K562 (cell line): ENCODE results near the gene GPHA2. TPM values are rescaled to one million over a fixed set of nuclear protein-coding genes. Genes with fewer than 3 reads are reported as not detected.

Experiments used
- EP300 ChIP-seq: IDR thresholded peaks from 2 replicates; pipeline ENCODE4 v1.6.1; 2012; ENCODE audit warnings: low read length, improper control_type of control experiment
- GABPB1 ChIP-seq: sonication (generic); formaldehyde crosslinking; IDR thresholded peaks from 2 replicates; pipeline ENCODE4 v1.8.0; 2022; ENCODE audit warnings: mild to moderate bottlenecking, missing genetic modification reagents
- HNRNPH1 ChIP-seq: fragments of 200-400 bp; formaldehyde crosslinking; optimal IDR thresholded peaks from 2 replicates; pipeline ENCODE3; 2017; ENCODE audit warnings: low read depth, mild to moderate bottlenecking, low read length, moderate library complexity
- L3MBTL2 ChIP-seq: fragments of 450-650 bp; IDR thresholded peaks from 2 replicates; pipeline ENCODE4 v1.6.1; 2016; ENCODE audit warnings: mild to moderate bottlenecking, moderate library complexity
- NR4A1 ChIP-seq, 2 experiments: fragments of 250-450 bp in 1 of 2; fragments of 450-650 bp in 1 of 2; sonication (Bioruptor Pico) in 1 of 2; IDR thresholded peaks; 2 replicates each; pipeline versions ENCODE4 v1.4.0 to v1.6.1; 2016 to 2020; ENCODE audit warnings: mild to moderate bottlenecking in 2 of 2, missing compliant biosample characterization in 1 of 2, missing genetic modification characterization in 1 of 2, moderate library complexity in 1 of 2
- NRF1 ChIP-seq, 2 experiments: fragments of 450-650 bp; IDR thresholded peaks in 1 of 2; conservative IDR thresholded peaks in 1 of 2; 2 replicates each; pipeline ENCODE4 v1.6.1; 2014; ENCODE audit warnings: mild to moderate bottlenecking in 2 of 2
- PML ChIP-seq: IDR thresholded peaks from 2 replicates; pipeline ENCODE4 v1.6.1; 2012; ENCODE audit warnings: low read length, inconsistent platforms
- POU5F1 ChIP-seq: fragments of 150-350 bp; IDR thresholded peaks from 2 replicates; pipeline ENCODE4 v1.6.1; 2014; ENCODE audit warnings: borderline replicate concordance, low read length, low read depth, mild to moderate bottlenecking; ENCODE audit not compliant: partially characterized antibody
- RB1 ChIP-seq: fragments of 450-650 bp; IDR thresholded peaks from 2 replicates; pipeline ENCODE4 v1.6.1; 2017; ENCODE audit warnings: low read depth, mild to moderate bottlenecking
- TOE1 ChIP-seq, 2 experiments: fragments of 450-650 bp in 1 of 2; sonication (generic) in 1 of 2; formaldehyde crosslinking in 1 of 2; IDR thresholded peaks; 2 replicates each; pipeline versions ENCODE4 v1.7.1 to v1.8.0; 2016 to 2022; ENCODE audit warnings: borderline replicate concordance in 2 of 2, mild to moderate bottlenecking in 2 of 2, antibody characterized with exemption in 1 of 2, inconsistent platforms in 1 of 2, low read depth in 1 of 2, missing genetic modification reagents in 1 of 2, moderate library complexity in 1 of 2
- TRIM28 ChIP-seq: fragments of 450-650 bp; IDR thresholded peaks from 2 replicates; pipeline ENCODE4 v1.6.1; 2017
- ZBTB7A ChIP-seq: IDR thresholded peaks from 2 replicates; pipeline ENCODE4 v1.6.1; 2011; ENCODE audit warnings: low read depth, mild to moderate bottlenecking, low read length, moderate library complexity, borderline replicate concordance; ENCODE audit not compliant: control insufficient read depth
- ZNF143 ChIP-seq: sonication (generic); formaldehyde crosslinking; IDR thresholded peaks from 2 replicates; pipeline ENCODE4 v1.9.0; 2022; ENCODE audit warnings: mild to moderate bottlenecking, missing genetic modification reagents
- polyA plus RNA-seq, 8 experiments: library from polyadenylated mRNA; depleted of rRNA in 4 of 8; stranded (reverse) in 5 of 8; unstranded in 3 of 8; fragments of >200 nt; fragmentation: Nextera tagmentation in 2 of 8; fragmentation: Illumina TruSeq in 1 of 8; extraction: Ambion mirVana in 2 of 8; extraction: Trizol in 1 of 8; gene quantifications; 2 replicates each; pipeline versions ENCODE4 v1.2.1 to v1.2.3, GENCODE V29; 2011 to 2014; ENCODE audit warnings: inconsistent platforms in 1 of 8, missing spikeins in 1 of 8
- total RNA-seq, 7 experiments: library from RNA; depleted of rRNA in 6 of 7; stranded (reverse); fragments of >200 nt in 6 of 7; fragmentation: Illumina TruSeq in 2 of 7; extraction: Trizol in 2 of 7; gene quantifications; 2 replicates each; pipeline versions ENCODE4 v1.2.1 to v1.2.3, GENCODE V29; 2011 to 2021; ENCODE audit warnings: low replicate concordance in 1 of 7
- TF ChIP-seq, protein P1 (sequence below), 3 experiments: IDR thresholded peaks in 2 of 3; conservative IDR thresholded peaks in 1 of 3; 2 replicates each; pipeline ENCODE4 v1.5.1; 2011 to 2012; ENCODE audit warnings: low read length in 3 of 3, mild to moderate bottlenecking in 3 of 3, control low read depth in 2 of 3, improper control_type of control experiment in 1 of 3, inconsistent platforms in 1 of 3, low read depth in 1 of 3, mixed read lengths in 1 of 3, moderate library complexity in 1 of 3; ENCODE audit not compliant: insufficient read depth in 2 of 3

Gene GPHA2
- total and polyA plus RNA-seq, 9 of the 15 experiments (the other 6 are each of a cell fraction or from before 2014, with no cell fraction given), result 0.17 to 0.22 TPM; not detected in 7

- peak; percentile 48 for TF ChIP-seq POU5F1
- TF ChIP-seq ZBTB7A, result 0 out of 2 replicates have a peak, but pooled peaks have one; percentile 62
- TF ChIP-seq NR4A1 (CRISPR knock-in tag; IDR thresholded peaks at IDR 0.05), result 0 out of 2 replicates have a peak, but pooled peaks have one; percentile 31
- 0 out of 2 replicates have a peak, but pooled peaks have one; percentile 34 for TF ChIP-seq NR4A1 (tag; IDR thresholded peaks at IDR 0.05)
- peak; percentile 53; the same call in 1 of the 2 replicates for TF ChIP-seq TRIM28
- peak; percentile 78 for TF ChIP-seq RB1
- TF ChIP-seq PML, result peak; percentile 14; the same call in 1 of the 2 replicates
- peak; percentile 72; the same call in 1 of the 2 replicates for TF ChIP-seq GABPB1 (CRISPR knock-in tag)
- TF ChIP-seq ZNF143, result peak; percentile 91
- TF ChIP-seq HNRNPH1, result no peak
- peak; percentile 51; the same call in 1 of the 2 replicates for TF ChIP-seq L3MBTL2
- peak; percentile 95 for TF ChIP-seq TOE1 (IDR thresholded peaks at IDR 0.05; ENCODE audit: borderline replicate concordance)
- no peak for TF ChIP-seq TOE1 (CRISPR knock-in tag; IDR thresholded peaks at IDR 0.05; ENCODE audit: borderline replicate concordance, low read depth)
- TF ChIP-seq EP300, result peak; percentile 46
- TF ChIP-seq NRF1 (conservative IDR thresholded peaks at IDR 0.05 in 1 of 2, IDR thresholded peaks at IDR 0.05 in 1 of 2), result peak; percentile 83 to 86
- TF ChIP-seq, protein P1, sequence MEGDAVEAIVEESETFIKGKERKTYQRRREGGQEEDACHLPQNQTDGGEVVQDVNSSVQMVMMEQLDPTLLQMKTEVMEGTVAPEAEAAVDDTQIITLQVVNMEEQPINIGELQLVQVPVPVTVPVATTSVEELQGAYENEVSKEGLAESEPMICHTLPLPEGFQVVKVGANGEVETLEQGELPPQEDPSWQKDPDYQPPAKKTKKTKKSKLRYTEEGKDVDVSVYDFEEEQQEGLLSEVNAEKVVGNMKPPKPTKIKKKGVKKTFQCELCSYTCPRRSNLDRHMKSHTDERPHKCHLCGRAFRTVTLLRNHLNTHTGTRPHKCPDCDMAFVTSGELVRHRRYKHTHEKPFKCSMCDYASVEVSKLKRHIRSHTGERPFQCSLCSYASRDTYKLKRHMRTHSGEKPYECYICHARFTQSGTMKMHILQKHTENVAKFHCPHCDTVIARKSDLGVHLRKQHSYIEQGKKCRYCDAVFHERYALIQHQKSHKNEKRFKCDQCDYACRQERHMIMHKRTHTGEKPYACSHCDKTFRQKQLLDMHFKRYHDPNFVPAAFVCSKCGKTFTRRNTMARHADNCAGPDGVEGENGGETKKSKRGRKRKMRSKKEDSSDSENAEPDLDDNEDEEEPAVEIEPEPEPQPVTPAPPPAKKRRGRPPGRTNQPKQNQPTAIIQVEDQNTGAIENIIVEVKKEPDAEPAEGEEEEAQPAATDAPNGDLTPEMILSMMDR (IDR thresholded peaks at IDR 0.05 in 2 of 3, conservative IDR thresholded peaks at IDR 0.05 in 1 of 3; ENCODE audit: insufficient read depth in 2 of 3, low read depth in 1 of 3, low read length in 3 of 3), result peak in 1 of 3 experiments; percentile 17; a peak in 1 of 6 replicates
Observed at GRCh38 chr11:64923944-64924909, 11.5 kb downstream of the GPHA2 start, which contains the start of gene PPP2R5B (continued).
